H1 (cell line): ENCODE results near the gene ENKD1. TPM values are rescaled to one million over a fixed set of nuclear protein-coding genes. Genes with fewer than 3 reads are reported as not detected.

Experiments used
- CBX5 ChIP-seq: fragments of 300-800, 300-1000 bp; sonication (generic); IDR thresholded peaks from 2 replicates; pipeline ENCODE4 v1.7.1; 2016; ENCODE audit warnings: antibody characterized with exemption, low read length, low read depth
- CBX8 ChIP-seq: fragments of 300-800, 300-1000 bp; sonication (generic); IDR thresholded peaks from 2 replicates; pipeline ENCODE4 v1.7.1; 2016; ENCODE audit warnings: low read depth, low read length, borderline replicate concordance
- CHD2 ChIP-seq: IDR thresholded peaks from 2 replicates; pipeline ENCODE4 v1.6.1; 2012; ENCODE audit warnings: low read length, improper control_type of control experiment
- CHD7 ChIP-seq: fragments of 300-600 bp; sonication (generic); IDR thresholded peaks from 2 replicates; pipeline ENCODE4 v1.7.1; 2012; ENCODE audit warnings: low read length, moderate library complexity, mild to moderate bottlenecking, inconsistent platforms; ENCODE audit not compliant: insufficient replicate concordance
- SP1 ChIP-seq: IDR thresholded peaks from 2 replicates; pipeline ENCODE4 v1.6.1; 2011; ENCODE audit warnings: low read depth, low read length
- SP4 ChIP-seq: IDR thresholded peaks from 2 replicates; pipeline ENCODE4 v1.6.1; 2012; ENCODE audit warnings: low read length, inconsistent platforms
- SRF ChIP-seq: IDR thresholded peaks from 2 replicates; pipeline ENCODE4 v1.6.1; 2011; ENCODE audit warnings: mild to moderate bottlenecking, low read depth, low read length, moderate library complexity
- TBP ChIP-seq: IDR thresholded peaks from 2 replicates; pipeline ENCODE4 v1.6.1; 2011; ENCODE audit warnings: low read depth, low read length, improper control_type of control experiment
- polyA plus RNA-seq, 7 experiments: library from polyadenylated mRNA; depleted of rRNA in 3 of 7; stranded (reverse) in 5 of 7; unstranded in 2 of 7; fragments of >200 nt in 5 of 7; fragments of 200-250 nt in 2 of 7; gene quantifications; 1 replicate in 5 of 7; 2 replicates in 1 of 7; 4 replicates in 1 of 7; pipeline versions ENCODE4 v1.2.1 to v1.2.3, GENCODE V29; 2011 to 2013; ENCODE audit warnings: missing spikeins in 2 of 7, mixed read lengths in 2 of 7
- total RNA-seq: library from RNA; stranded (reverse); fragmentation: NEBNext Ultra II Directional; extraction: Animal tissue kit (Norgen Biotek cat#: 25700); gene quantifications from 2 replicates; pipeline ENCODE4 v1.2.1, GENCODE V29; 2021

The ENKD1 gene
- total and polyA plus RNA-seq, 2 of the 8 experiments (the other 6 are each of a cell fraction or from before 2014, with no cell fraction given) = 12.9 to 16.1 TPM

DNA sequence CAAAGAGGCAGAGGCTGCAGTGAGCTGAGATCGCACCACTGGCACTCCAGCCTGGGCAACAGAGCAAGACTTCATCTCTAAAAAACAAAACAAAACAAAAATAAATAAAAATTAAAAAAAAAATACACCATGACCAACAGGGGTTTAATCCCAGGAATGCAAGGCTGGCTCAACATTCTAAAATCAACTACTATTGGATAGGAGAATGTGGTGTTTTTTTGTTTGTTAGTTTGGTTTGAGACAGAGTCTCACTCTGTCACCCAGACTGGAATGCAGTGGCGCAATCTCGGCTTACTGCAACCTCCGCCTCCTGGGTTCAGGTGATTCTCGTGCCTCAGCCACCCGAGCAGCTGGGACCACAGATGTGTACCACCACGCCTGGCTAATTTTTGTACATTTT, 32.7 kb upstream of the ENKD1 start (continued):
- TF ChIP-seq CBX5 = no peak
- no peak for TF ChIP-seq SRF
- TF ChIP-seq SP4 = no peak
- TF ChIP-seq SP1 = no peak
- no peak for TF ChIP-seq CHD2
- TF ChIP-seq CBX8 = no peak
- TF ChIP-seq TBP = no peak
- no peak for TF ChIP-seq CHD7
